HepG2 (cell line): ENCODE measurements around the gene TSTD2.

Experiments used
- CHD2 ChIP-seq: IDR thresholded peaks from 2 replicates; pipeline ENCODE4 v1.6.1; 2011; ENCODE audit warnings: low read depth, low read length, improper control_type of control experiment
- CHD4 ChIP-seq: fragments of 200-600 bp; sonication (generic); IDR thresholded peaks from 2 replicates; pipeline ENCODE4 v1.7.0; 2017; ENCODE audit warnings: mild to moderate bottlenecking, low read length, borderline replicate concordance
- TEAD2 ChIP-seq: sonication (generic); formaldehyde crosslinking; IDR thresholded peaks from 2 replicates; pipeline ENCODE4 v1.9.0; 2021; ENCODE audit warnings: missing genetic modification reagents
- ZBTB1 ChIP-seq: sonication (generic); formaldehyde crosslinking; IDR thresholded peaks from 2 replicates; pipeline ENCODE4 v1.4.0; 2020; ENCODE audit warnings: missing genetic modification reagents, borderline replicate concordance
- ZSCAN21 ChIP-seq: sonication (generic); formaldehyde crosslinking; IDR thresholded peaks from 2 replicates; pipeline ENCODE4 v1.8.0; 2022; ENCODE audit warnings: mild to moderate bottlenecking, missing genetic modification reagents, moderate library complexity, borderline replicate concordance
- TF ChIP-seq, protein P1 (sequence below): sonication (generic); formaldehyde crosslinking; IDR thresholded peaks from 2 replicates; pipeline ENCODE4 v1.5.0; 2020; ENCODE audit warnings: missing genetic modification reagents, mild to moderate bottlenecking, borderline replicate concordance
- TF ChIP-seq, protein P2 (sequence below): sonication (generic); formaldehyde crosslinking; IDR thresholded peaks from 2 replicates; pipeline ENCODE4 v1.5.0; 2020; ENCODE audit warnings: mild to moderate bottlenecking, missing genetic modification reagents, moderate library complexity

DNA sequence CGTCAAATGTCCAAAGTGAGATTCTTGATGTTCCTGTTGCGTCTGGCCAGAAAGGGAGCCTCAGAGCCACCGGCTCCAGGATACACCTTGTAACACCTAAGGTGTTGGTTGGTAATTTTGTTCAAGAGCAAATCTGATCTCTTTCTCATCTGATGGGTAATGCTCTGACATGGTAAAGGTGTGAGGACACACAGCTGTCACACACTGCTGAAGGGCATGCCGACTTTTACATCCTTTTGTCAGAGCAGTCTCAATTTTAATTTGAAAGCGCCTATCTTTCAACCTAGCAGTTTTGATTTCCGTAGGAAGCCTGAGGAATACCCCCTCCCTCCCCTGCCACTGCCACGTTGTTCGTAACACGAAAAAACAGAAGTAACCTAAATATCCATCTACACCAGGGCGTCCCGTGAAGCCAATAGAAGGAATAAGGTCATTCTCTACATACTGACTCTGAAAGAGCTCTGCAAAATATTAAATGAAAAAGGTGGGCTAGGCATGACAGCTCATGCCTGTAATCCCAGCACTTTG, 57.4 kb downstream of the TSTD2 start:
- TF ChIP-seq CHD2 (no peak), ZBTB1 (CRISPR knock-in tag) (no peak), CHD4 (no peak), TEAD2 (CRISPR knock-in tag) (no peak), ZSCAN21 (CRISPR knock-in tag) (no peak)
- TF ChIP-seq, protein P1, sequence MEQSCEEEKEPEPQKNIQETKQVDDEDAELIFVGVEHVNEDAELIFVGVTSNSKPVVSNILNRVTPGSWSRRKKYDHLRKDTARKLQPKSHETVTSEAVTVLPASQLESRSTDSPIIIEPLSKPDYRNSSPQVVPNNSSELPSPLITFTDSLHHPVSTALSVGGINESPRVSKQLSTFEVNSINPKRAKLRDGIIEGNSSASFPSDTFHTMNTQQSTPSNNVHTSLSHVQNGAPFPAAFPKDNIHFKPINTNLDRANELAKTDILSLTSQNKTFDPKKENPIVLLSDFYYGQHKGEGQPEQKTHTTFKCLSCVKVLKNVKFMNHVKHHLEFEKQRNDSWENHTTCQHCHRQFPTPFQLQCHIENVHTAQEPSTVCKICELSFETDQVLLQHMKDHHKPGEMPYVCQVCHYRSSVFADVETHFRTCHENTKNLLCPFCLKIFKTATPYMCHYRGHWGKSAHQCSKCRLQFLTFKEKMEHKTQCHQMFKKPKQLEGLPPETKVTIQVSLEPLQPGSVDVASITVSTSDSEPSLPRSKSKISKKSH (CRISPR knock-in tag): no peak
- TF ChIP-seq, protein P2, sequence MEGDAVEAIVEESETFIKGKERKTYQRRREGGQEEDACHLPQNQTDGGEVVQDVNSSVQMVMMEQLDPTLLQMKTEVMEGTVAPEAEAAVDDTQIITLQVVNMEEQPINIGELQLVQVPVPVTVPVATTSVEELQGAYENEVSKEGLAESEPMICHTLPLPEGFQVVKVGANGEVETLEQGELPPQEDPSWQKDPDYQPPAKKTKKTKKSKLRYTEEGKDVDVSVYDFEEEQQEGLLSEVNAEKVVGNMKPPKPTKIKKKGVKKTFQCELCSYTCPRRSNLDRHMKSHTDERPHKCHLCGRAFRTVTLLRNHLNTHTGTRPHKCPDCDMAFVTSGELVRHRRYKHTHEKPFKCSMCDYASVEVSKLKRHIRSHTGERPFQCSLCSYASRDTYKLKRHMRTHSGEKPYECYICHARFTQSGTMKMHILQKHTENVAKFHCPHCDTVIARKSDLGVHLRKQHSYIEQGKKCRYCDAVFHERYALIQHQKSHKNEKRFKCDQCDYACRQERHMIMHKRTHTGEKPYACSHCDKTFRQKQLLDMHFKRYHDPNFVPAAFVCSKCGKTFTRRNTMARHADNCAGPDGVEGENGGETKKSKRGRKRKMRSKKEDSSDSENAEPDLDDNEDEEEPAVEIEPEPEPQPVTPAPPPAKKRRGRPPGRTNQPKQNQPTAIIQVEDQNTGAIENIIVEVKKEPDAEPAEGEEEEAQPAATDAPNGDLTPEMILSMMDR (CRISPR knock-in tag): no peak
